ENCODE measurements around the gene PVALEF.

The PVALEF gene

GRCh38 chr17:81156866-81157805 is 8.2 kb upstream of the PVALEF start:
- no peak for DNase-seq (ENCODE audit: extremely low read depth, low read depth)
- no peak for TF ChIP-seq CTCF (IDR thresholded peaks at IDR 0.05; ENCODE audit: low read depth, low read length)

- no peak for TF ChIP-seq CTCF (IDR thresholded peaks at IDR 0.05; ENCODE audit: low read depth, low read length)
- DNase-seq (ENCODE audit: extremely low read depth, low read depth), result no peak
Observed at GRCh38 chr17:81157848-81158687, 7.2 kb upstream of the PVALEF start.

GRCh38 chr17:81158688-81159590 is 6.4 kb upstream of the PVALEF start:
- no peak for DNase-seq (ENCODE audit: extremely low read depth, low read depth)
- no peak for TF ChIP-seq CTCF (IDR thresholded peaks at IDR 0.05; ENCODE audit: low read depth, low read length)

- no peak for TF ChIP-seq CTCF (IDR thresholded peaks at IDR 0.05; ENCODE audit: low read depth, low read length)
- no peak for DNase-seq (ENCODE audit: extremely low read depth, low read depth)
Observed at GRCh38 chr17:81159611-81160265, 5.6 kb upstream of the PVALEF start.

- TF ChIP-seq CTCF (IDR thresholded peaks at IDR 0.05; ENCODE audit: low read depth, low read length), result no peak
- no peak for DNase-seq (ENCODE audit: extremely low read depth, low read depth)
Observed at GRCh38 chr17:81160306-81160705, 5.0 kb upstream of the PVALEF start.

GRCh38 chr17:81160747-81161453 is 4.4 kb upstream of the PVALEF start:
- DNase-seq (ENCODE audit: extremely low read depth, low read depth), result no peak
- no peak for TF ChIP-seq CTCF (IDR thresholded peaks at IDR 0.05; ENCODE audit: low read depth, low read length)
